Activated naive CD8-positive, alpha-beta T cell (primary cell): ENCODE measurements around the gene GNA14.
"Not testable (repeated sequence)": the region's sequence is repeated elsewhere in the genome, so short reads cannot be mapped to it uniquely, and the experiment has no call there.

Experiments used
- H3K27ac Mint-ChIP-seq: one replicate; pipeline ENCODE4 v1.8.0; 2021; ENCODE audit warnings: mixed read lengths
- H3K27me3 Mint-ChIP-seq: one replicate; pipeline ENCODE4 v1.8.0; 2021; ENCODE audit warnings: mixed read lengths
- H3K36me3 Mint-ChIP-seq: one replicate; pipeline ENCODE4 v1.8.0; 2021; ENCODE audit warnings: mixed read lengths
- H3K4me1 Mint-ChIP-seq: one replicate; pipeline ENCODE4 v1.8.0; 2021; ENCODE audit warnings: low read depth, mixed read lengths
- H3K4me3 Mint-ChIP-seq: one replicate; pipeline ENCODE4 v1.8.0; 2021; ENCODE audit warnings: mild to moderate bottlenecking, mixed read lengths
- H3K9me3 Mint-ChIP-seq: one replicate; pipeline ENCODE4 v1.8.0; 2021; ENCODE audit warnings: low read depth, mixed read lengths

GNA14 gene

DNA sequence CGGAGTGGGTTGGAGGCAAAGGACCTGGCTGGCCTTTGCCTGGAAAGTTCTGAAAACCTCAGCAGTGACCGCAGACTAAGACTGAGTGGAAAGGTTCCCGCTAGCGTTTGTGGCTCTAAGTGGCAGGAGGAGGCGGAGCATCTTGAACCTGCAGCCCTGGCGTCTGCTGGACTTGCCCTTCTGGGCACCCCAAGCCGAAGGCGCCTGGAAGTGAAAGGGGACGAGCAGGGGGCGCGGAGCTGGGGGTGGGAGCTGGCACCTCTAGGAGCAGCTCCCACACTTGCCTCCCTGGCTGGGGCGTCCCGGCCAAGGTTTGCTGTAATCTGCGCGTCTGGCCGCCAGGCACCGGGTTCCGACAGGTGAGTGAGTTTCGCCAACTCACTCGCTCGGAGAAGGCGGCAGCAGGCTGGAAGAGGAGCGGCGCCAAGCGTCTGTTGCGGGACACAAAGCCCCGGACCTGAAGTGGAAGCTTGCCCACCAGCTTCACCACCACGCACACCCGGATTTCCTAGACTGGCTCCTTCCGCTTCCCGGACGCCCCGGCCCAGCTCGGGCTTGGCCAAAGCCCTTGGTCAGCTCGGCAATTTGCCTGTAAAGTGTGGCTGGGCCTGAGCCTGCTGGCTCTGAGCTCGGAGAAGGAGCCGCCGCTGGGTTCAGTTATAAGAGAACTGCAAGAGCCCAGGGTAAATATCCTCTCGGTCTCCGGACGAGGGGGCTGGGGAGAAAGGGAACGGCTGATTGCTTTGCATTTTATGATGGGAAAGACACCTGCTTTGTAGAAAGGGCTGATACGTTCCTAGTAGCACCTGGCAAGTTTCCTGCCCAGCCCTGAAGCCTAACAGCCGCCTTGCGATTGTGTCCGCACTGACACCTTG, at the start of gene GNA14:
GNA14 (minus strand) TSS at position 89 of the 875 bp plus-strand sequence. CDS start 529 bp downstream, outside the sequence.
- no peaks in the 10 kb centered on the region for H3K9me3 Mint-ChIP-seq
- H3K27ac Mint-ChIP-seq, result no peak within 1 kb of the TSS
- peak within 1 kb of the TSS; percentile 71 for H3K4me3 Mint-ChIP-seq
- peaks cover 12% of the 10 kb centered on the region for H3K4me1 Mint-ChIP-seq
- H3K36me3 Mint-ChIP-seq, result no peaks in the 10 kb centered on the region
- H3K27me3 Mint-ChIP-seq, result peaks cover 22% of the 10 kb centered on the region

DNA sequence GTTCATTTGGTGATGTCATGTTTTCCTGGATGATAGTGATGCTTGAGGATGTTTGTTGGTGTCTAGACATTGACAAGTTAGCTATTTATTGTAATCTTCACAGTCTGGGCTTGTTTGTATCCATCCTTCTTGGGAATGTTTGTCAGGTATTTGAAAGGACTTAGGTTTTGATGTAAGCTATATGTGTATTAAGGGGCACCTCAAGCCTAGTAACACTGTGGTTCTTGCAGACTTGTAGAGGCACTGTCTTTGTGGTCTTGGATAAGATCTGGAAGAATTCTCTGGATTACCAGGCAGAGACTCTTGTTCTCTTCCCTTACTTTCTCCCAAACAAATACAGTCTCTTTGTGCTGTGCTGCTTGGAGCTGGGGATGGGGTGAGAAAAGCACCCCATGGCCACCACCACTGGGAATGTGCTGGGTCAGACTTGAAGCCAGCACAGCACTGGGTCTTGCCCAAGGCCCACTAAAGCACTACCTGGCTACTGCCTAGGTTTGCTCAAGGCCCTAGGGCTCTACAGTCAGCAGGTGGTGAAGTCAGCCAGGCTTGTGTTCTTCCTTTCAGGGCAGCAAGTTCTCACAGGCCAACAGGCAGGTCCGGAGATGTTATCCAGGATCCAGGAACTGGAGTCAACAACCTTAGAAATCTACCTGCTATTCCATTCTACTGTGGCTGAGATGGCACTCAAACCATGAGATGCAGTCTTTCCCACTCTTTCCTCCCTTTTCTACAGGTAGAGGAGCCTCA, 49.3 kb upstream of the GNA14 start:
- no peak overlapping the region for H3K4me3 Mint-ChIP-seq
- H3K27ac Mint-ChIP-seq, result no peak overlapping the region
- no peaks in the 10 kb centered on the region for H3K36me3 Mint-ChIP-seq
- H3K27me3 Mint-ChIP-seq, result peaks cover 3% of the 10 kb centered on the region
- no peaks in the 10 kb centered on the region for H3K4me1 Mint-ChIP-seq
- peaks cover 8% of the 10 kb centered on the region for H3K9me3 Mint-ChIP-seq

GRCh38 chr9:77690723-77691122, 42.6 kb upstream of the GNA14 start:
- H3K27ac Mint-ChIP-seq, H3K27me3 Mint-ChIP-seq, H3K9me3 Mint-ChIP-seq, H3K36me3 Mint-ChIP-seq, H3K4me3 Mint-ChIP-seq, H3K4me1 Mint-ChIP-seq: not testable (repeated sequence)

DNA sequence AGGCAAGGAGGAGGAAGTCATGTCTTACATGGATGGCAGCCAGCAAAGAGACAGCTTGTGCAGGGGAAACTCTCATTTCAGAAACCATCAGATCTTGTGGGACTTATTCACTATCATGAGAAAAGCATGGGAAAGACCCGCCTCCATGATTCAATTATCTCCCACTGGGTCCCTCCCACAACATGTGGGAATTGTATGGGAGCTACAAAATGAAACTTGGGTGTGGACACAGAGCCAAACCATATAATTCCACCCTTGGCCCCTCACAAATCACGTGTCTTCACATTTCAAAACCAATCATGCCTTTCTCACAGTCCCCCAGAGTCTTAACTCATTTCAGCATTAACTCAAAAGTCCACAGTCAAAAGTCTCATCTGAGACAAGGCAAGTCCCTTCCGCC, 42.0 kb upstream of the GNA14 start:
- H3K4me3 Mint-ChIP-seq, H3K27me3 Mint-ChIP-seq, H3K27ac Mint-ChIP-seq, H3K9me3 Mint-ChIP-seq, H3K36me3 Mint-ChIP-seq, H3K4me1 Mint-ChIP-seq: not testable (repeated sequence)

DNA sequence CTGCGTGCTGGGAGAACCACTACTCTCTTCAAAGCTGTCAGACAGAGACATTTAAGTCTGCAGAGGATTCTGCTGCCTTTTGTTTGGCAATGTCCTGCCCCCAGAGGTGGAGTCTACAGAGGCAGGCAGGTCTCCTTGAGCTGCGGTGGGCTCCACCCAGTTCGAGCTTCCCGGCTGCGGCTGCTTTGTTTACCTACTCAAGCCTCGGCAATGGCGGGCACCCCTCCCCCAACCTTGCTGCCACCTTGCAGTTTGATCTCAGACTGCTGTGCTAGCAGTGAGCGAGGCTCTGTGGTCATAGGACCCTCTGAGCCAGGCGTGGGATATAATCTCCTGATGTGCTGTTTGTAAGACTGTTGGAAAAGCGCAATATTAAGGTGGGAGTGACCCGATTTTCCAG, 39.6 kb upstream of the GNA14 start:
- not testable (repeated sequence) for H3K4me1 Mint-ChIP-seq, H3K36me3 Mint-ChIP-seq, H3K27ac Mint-ChIP-seq, H3K9me3 Mint-ChIP-seq, H3K4me3 Mint-ChIP-seq, H3K27me3 Mint-ChIP-seq

DNA sequence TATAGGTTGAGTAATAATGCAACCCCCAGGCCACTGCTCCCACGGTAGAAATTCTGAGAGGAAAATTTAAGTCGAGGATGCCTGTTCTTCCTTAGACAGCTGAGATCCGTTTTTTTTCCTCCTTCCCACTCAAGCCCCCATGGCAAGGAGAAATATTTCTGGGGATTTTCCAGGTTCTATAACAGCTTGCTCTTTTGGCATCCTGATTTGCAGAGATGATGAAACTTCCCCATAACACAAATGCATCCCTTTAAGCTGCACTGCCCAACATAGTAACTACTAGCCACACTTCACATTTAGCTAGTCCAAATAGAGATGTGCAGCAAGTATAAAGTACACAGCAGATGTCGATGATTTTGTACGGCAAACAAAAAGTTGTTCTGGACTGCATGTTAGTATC, 32.5 kb upstream of the GNA14 start:
- Mint-ChIP-seq H3K4me1 (no peaks in the 10 kb centered on the region), H3K36me3 (no peaks in the 10 kb centered on the region), H3K9me3 (peaks cover 4% of the 10 kb centered on the region), H3K4me3 (no peak overlapping the region), H3K27ac (no peak overlapping the region), H3K27me3 (no peaks in the 10 kb centered on the region)

GRCh38 chr9:77679661-77680368, 31.7 kb upstream of the GNA14 start:
- Mint-ChIP-seq H3K36me3 (no peaks in the 10 kb centered on the region), H3K4me1 (no peaks in the 10 kb centered on the region), H3K27ac (no peak overlapping the region), H3K9me3 (peaks cover 4% of the 10 kb centered on the region), H3K4me3 (no peak overlapping the region), H3K27me3 (no peaks in the 10 kb centered on the region)

DNA sequence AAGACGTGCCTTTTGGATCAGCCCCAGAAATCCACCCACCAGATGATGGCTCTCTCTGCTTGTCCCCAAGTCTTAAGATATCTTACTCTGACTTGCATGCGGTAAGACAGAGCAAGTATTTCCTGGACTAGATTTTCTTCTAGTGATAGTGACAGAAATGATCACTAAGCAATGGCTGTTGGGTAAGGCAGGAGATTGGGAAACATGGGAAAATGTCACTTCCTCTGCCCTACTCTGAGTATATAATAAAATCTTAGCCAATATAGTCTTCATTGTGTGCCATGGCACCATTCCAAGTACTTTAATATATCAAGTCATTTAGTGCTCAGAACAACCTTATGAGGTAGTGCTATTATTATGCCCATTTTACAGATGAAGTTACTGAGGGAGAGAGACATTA, 31.0 kb upstream of the GNA14 start:
- H3K4me1 Mint-ChIP-seq, result no peaks in the 10 kb centered on the region
- H3K36me3 Mint-ChIP-seq, result no peaks in the 10 kb centered on the region
- H3K9me3 Mint-ChIP-seq, result peaks cover 4% of the 10 kb centered on the region
- no peak overlapping the region for H3K27ac Mint-ChIP-seq
- no peak overlapping the region for H3K4me3 Mint-ChIP-seq
- H3K27me3 Mint-ChIP-seq, result no peaks in the 10 kb centered on the region

DNA sequence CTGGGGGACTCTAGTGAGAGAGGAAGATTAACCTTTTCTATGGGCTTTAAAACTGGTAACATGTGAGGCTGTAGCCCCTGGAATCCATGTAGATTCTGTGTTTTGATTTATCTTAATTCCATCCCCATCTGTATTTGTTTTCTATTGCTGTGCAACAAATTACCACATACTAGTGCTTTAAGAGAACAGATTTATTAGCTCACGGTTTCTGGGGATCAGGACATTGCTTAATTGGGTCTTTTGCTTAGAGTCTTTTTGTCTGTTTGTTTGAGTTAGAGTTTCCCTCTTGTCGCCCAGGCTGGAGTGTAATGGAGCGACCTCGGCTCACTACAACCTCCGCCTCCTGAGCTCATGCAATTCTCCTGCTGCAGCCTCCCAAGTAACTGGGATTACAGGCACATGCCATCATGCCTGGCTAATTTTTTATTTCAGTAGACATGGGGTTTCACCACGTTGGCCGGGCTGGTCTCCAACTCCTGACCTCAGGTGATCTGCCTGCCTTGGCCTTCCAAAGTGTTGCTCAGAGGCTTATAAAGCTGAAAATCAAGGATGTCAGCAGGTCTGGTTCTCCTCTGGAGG, 29.9 kb upstream of the GNA14 start:
- Mint-ChIP-seq H3K36me3 (no peaks in the 10 kb centered on the region), H3K4me1 (no peaks in the 10 kb centered on the region), H3K27me3 (no peaks in the 10 kb centered on the region), H3K9me3 (no peaks in the 10 kb centered on the region), H3K4me3 (no peak overlapping the region), H3K27ac (no peak overlapping the region)

DNA sequence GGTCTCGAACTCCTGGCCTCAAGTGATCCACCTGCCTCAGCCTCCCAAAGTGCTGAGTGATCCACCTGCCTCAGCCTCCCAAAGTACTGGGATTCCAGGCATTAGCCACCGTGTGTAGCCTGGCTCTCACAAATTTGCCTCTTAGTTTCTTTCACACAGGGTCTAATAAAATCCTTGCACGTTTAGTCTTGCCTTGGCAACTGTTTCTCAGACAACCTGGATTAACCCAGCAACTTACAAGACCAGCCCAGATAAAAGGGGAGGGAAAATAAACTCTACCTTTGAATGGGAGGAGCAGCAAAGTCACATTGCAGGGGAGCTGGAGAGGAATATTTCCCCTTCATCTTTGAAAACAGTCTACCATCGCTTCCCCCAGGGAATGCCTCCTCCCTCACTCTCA, 29.3 kb upstream of the GNA14 start:
- H3K4me1 Mint-ChIP-seq, result no peaks in the 10 kb centered on the region
- no peaks in the 10 kb centered on the region for H3K36me3 Mint-ChIP-seq
- no peak overlapping the region for H3K4me3 Mint-ChIP-seq
- no peaks in the 10 kb centered on the region for H3K9me3 Mint-ChIP-seq
- H3K27me3 Mint-ChIP-seq, result no peaks in the 10 kb centered on the region
- H3K27ac Mint-ChIP-seq, result no peak overlapping the region

- Mint-ChIP-seq H3K27ac (no peak overlapping the region), H3K4me1 (no peaks in the 10 kb centered on the region), H3K36me3 (no peaks in the 10 kb centered on the region), H3K9me3 (no peaks in the 10 kb centered on the region), H3K27me3 (no peaks in the 10 kb centered on the region), H3K4me3 (no peak overlapping the region)
Measured at GRCh38 chr9:77673941-77674791, 26.0 kb upstream of the GNA14 start.

GRCh38 chr9:77672183-77672582, 24.1 kb upstream of the GNA14 start:
- Mint-ChIP-seq H3K27ac (no peak overlapping the region), H3K36me3 (no peaks in the 10 kb centered on the region)

GRCh38 chr9:77667151-77667550, 19.0 kb upstream of the GNA14 start:
- no peaks in the 10 kb centered on the region for H3K4me1 Mint-ChIP-seq

More at GRCh38 chr9:77672183-77672582, 24.1 kb upstream of the GNA14 start:
- Mint-ChIP-seq H3K4me3 (no peak overlapping the region), H3K27me3 (no peaks in the 10 kb centered on the region), H3K4me1 (no peaks in the 10 kb centered on the region), H3K9me3 (no peaks in the 10 kb centered on the region)

DNA sequence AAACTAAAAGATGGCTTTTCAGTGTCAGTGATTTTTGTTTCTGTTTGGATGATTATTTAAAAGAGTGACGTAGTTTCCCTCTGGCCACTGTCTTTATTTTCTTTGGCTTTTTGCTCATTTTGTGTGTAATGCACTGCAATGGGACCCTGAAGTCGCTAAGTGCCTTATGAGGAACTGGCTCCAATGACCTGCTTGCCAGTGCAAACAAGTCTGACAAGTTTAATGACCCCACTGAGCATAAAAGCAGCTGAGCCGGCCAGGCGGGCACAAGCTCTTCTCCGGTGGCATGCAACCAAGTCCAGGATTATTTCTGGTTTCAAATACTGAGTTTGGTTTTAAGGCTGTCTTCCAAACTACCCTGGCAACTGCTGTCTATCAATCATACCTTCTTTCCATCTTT, 15.6 kb upstream of the GNA14 start:
- H3K27ac Mint-ChIP-seq, result no peak overlapping the region

More at GRCh38 chr9:77667151-77667550, 19.0 kb upstream of the GNA14 start:
- no peaks in the 10 kb centered on the region for H3K27me3 Mint-ChIP-seq
- H3K9me3 Mint-ChIP-seq, result no peaks in the 10 kb centered on the region
- H3K27ac Mint-ChIP-seq, result no peak overlapping the region
- no peak overlapping the region for H3K4me3 Mint-ChIP-seq
- no peaks in the 10 kb centered on the region for H3K36me3 Mint-ChIP-seq

More for the DNA sequence above, 15.6 kb upstream of the GNA14 start:
- Mint-ChIP-seq H3K4me3 (no peak overlapping the region), H3K36me3 (no peaks in the 10 kb centered on the region), H3K9me3 (no peaks in the 10 kb centered on the region), H3K4me1 (no peaks in the 10 kb centered on the region), H3K27me3 (no peaks in the 10 kb centered on the region)
